8988T (cell line): ENCODE results near the gene LDB2.

ENCODE experiments used
- DNase-seq: peaks from one replicate; pipeline ENCODE4 v3.0.0; 2011

LDB2 gene

DNA sequence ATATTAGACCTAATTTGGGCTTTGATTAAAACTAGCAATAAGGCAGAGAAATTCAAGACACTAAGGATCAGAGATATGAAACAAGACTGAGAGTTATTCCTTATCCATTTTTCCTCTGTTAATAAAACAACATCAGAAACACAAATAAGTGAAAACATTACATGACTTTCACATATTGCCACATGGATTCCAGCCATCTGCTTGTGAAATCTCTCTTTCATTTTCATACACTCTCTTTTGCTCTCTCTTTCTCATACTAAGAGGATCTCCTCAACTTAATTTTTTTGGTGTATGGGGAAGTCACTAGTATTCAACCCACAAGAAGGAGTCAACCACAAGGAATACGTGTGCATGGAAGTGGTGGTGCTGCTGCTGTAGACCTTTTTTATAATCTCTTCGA is 183.0 kb downstream of the LDB2 start:
- no peak for DNase-seq

DNA sequence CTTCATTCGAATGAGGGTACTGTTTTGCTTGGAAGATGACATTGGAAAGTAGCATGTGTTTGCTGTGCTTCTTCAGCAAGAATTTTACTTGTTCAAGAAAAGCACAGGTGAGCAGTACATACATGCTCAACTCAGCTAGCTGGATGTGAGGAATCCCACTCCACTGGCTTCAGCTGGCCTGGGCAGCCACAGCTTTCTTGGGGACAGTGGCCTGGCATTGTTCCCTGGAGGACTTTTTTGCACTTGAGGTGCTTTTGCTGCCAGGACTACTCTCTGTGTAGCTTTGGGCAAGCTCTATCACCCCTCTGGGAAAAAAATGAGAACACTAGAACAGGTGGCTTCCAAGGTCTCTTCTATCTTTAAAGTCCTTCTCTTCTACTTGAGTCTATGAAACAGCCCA is 184.3 kb downstream of the LDB2 start:
- no peak for DNase-seq

DNA sequence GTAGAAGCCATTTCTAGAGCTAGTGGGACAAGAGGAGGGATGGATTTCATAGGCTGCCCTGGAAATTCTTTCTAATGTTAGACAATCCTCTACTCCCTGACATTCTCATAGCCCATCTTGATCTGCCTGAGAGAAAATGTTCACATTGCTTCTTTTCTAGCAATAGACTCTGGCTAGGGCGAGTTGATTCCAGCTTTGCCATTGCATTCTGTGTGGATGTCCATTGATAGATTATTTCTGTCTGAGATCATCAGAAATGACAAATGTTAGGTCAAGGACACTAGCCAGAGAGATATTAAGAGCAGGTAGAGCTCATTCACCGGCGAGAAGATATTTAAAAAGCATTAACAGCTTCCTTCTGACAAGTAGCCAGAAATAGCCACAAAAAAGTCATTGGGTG is 184.7 kb downstream of the LDB2 start:
- DNase-seq, result no peak

GRCh38 chr4:16713271-16713670 is 185.2 kb downstream of the LDB2 start:
- DNase-seq, result no peak

GRCh38 chr4:16710198-16710597 is 188.2 kb downstream of the LDB2 start:
- DNase-seq, result no peak

- no peak for DNase-seq
These were observed 190.6 kb downstream of the LDB2 start for GRCh38 chr4:16707874-16708273.

- no peak for DNase-seq
These were observed 192.2 kb downstream of the LDB2 start for GRCh38 chr4:16706251-16706650.

DNA sequence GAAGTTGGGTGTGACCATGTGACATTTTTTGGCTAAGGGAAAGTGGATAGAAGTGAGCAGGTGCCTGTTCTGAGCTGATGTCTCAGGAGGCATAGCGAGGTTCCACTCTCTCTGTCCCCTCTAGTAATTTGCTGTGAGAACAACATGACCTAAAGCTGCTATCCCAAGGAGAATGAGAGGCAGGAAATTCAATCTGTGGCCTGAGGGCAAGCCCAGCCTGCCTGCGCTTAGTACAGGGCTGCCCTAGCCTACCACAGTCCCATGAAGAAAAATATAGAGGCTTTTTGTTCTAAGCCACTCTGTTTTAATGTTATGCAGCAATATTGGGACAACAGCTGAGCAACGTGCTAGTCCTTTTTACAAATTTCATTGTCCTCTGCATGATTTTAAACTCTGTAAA is 193.1 kb downstream of the LDB2 start:
- no peak for DNase-seq

GRCh38 chr4:16704489-16704888 is 194.0 kb downstream of the LDB2 start:
- DNase-seq, result no peak

- no peak for DNase-seq
These were observed 202.5 kb downstream of the LDB2 start for GRCh38 chr4:16695896-16696295.

- DNase-seq, result no peak
These were observed 203.6 kb downstream of the LDB2 start for GRCh38 chr4:16694884-16695276.

DNA sequence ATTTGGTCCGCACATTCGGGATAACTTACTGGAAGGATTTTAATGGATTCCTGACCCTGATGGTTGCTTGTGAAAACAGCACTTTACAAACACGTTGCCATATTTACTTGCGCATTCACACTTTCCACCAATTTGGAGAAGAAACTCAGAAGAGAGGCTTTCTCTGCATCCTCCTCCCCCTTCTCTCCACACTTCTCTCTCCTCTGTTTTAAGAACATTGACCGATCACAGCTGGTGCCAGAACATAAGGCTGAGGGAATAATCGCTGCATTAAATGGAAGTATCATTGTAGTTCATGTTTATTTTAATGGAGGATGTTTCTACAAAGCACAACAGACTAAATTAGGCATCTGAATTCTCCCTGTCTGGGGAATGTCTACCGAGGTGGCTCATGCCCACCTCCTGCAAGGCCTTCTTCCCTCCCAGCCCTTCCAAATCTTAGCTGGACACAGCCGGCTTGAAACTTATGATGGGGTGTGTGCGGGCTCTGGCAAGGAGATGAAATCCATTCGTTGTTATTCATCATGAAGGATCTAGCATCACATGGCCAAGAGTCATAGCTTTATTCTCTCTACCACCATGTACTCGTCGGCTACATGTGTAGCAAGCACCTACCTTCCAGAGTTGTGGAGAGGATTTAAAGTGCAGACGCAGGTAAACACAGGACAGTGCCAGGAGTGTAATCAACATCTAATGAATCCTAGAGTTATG is 204.1 kb downstream of the LDB2 start:
- no peak for DNase-seq

GRCh38 chr4:16693641-16694040 is 204.8 kb downstream of the LDB2 start:
- no peak for DNase-seq

- no peak for DNase-seq
These were observed 205.4 kb downstream of the LDB2 start for GRCh38 chr4:16692961-16693506.

- DNase-seq, result no peak
These were observed 205.9 kb downstream of the LDB2 start for GRCh38 chr4:16692524-16692923.

GRCh38 chr4:16692046-16692445 is 206.4 kb downstream of the LDB2 start:
- DNase-seq, result no peak

- no peak for DNase-seq
These were observed 207.0 kb downstream of the LDB2 start for GRCh38 chr4:16691450-16691849.

GRCh38 chr4:16687845-16688244 is 210.6 kb downstream of the LDB2 start:
- DNase-seq, result no peak

- no peak for DNase-seq
These were observed 211.4 kb downstream of the LDB2 start for GRCh38 chr4:16687011-16687410.

DNA sequence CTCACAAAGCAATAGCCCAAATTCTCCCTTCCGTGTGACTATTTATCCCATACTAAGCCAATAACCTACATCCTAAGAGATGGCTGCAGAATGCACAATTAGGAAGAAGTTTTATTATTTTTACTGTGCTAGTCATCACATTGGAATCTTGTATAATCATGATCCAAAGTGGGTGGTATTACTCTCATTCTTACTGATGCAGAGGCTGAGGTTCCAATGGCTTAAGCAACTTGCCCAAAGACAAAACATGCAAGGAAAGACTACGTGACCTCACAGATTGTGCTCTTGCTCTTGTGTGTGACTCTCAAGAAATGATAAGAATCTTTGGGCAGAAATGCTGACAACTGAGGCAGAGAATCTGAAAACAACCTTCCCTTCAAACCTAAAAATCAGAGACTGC is 212.2 kb downstream of the LDB2 start:
- DNase-seq, result no peak

DNA sequence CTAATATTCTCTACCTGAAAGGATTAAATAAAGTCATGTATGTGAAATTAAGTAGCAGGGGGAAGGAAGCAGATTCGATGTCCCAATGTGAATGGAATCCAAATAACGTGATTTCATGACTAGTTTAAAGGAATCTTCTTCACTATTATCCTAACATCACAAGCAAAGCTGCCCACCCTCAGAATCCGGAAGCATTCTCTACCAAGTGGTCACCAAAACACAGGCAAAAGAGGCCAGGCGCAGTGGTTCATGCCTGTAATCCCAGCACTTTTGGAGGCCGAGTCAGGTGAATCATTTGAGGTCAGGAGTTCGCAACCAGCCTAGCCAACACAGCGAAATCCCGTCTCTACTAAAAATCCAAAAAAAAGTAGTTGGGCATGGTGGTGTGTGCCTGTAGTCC is 212.9 kb downstream of the LDB2 start:
- DNase-seq, result no peak

DNA sequence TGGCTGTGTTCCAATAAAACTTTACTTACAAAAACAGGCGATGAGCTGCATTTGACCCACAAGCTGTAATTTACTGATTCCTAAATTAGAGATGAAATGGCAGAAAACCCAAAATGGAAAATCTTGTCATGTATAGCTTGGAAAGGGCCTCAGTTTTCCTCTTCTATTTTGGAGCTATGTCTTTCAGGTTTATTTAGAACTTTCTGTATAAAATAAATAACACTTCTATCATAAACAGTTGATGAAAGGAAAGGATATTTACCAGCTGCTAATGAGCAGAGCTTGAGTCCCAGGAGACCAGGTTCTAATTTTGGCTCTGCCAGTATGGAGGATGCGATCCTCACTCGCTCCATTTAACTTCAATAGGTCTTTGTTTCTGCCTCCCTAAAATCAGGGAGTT is 213.5 kb downstream of the LDB2 start:
- DNase-seq, result no peak

- no peak for DNase-seq
These were observed 214.3 kb downstream of the LDB2 start for GRCh38 chr4:16684097-16684496.

DNA sequence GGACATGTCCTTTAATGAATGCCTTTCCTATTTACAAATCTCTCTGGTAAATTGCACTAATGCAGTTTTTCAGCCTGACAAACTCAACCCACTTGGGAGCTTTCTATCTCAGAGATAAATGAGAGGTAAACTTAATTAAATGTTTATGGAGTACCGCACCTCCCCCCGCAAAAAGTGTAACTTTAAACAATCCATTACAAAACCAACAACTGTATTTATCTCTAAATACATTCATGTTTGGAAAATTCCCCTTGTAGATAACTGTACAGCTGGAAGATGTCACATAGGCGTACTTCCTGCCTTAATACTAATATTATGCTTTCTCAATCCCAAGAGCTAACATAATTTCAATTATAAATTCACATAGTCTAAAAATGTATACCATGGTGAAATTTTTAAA is 215.5 kb downstream of the LDB2 start:
- no peak for DNase-seq
